GM23338 (cell line): ENCODE results near the gene SLC26A4.

ENCODE experiments used
- CREB1 ChIP-seq: fragments of 250-450 bp; sonication (Bioruptor Pico); IDR thresholded peaks from 2 replicates; pipeline ENCODE4 v1.5.0; 2020; ENCODE audit warnings: low read depth, mild to moderate bottlenecking, moderate library complexity
- CTCF ChIP-seq, 2 experiments: fragments of 200-600 bp in 1 of 2; sonication (generic) in 1 of 2; conservative IDR thresholded peaks; 2 replicates each; pipeline versions ENCODE4 v1.5.1 to v1.6.1; 2016 to 2017; ENCODE audit warnings: antibody characterized with exemption in 2 of 2, low read depth in 2 of 2, mild to moderate bottlenecking in 2 of 2, moderate library complexity in 1 of 2
- ETS1 ChIP-seq: IDR thresholded peaks from 2 replicates; pipeline ENCODE4 v1.6.1; 2016; ENCODE audit warnings: antibody characterized with exemption
- EZH2 ChIP-seq: fragments of 200-600 bp; sonication (generic); IDR thresholded peaks from one replicate; pipeline ENCODE4 v1.8.0; 2017; ENCODE audit warnings: antibody characterized with exemption, mild to moderate bottlenecking, low read depth; ENCODE audit not compliant: unreplicated experiment
- EZH2phosphoT487 ChIP-seq: fragments of 200-600 bp; sonication (generic); IDR thresholded peaks from one replicate; pipeline ENCODE4 v1.8.1; 2018; ENCODE audit warnings: antibody characterized with exemption; ENCODE audit not compliant: unreplicated experiment
- NANOG ChIP-seq: IDR thresholded peaks from 2 replicates; pipeline ENCODE4 v1.6.1; 2016; ENCODE audit warnings: antibody characterized with exemption, borderline replicate concordance
- POLR2AphosphoS5 ChIP-seq: IDR thresholded peaks from 2 replicates; pipeline ENCODE4 v1.6.1; 2016; ENCODE audit warnings: antibody characterized with exemption, low read depth
- REST ChIP-seq: IDR thresholded peaks from one replicate; pipeline ENCODE4 v1.6.1; 2018; ENCODE audit warnings: antibody characterized with exemption; ENCODE audit not compliant: unreplicated experiment
- STAT1 ChIP-seq: IDR thresholded peaks from one replicate; pipeline ENCODE4 v1.6.1; 2016; ENCODE audit warnings: antibody characterized with exemption; ENCODE audit not compliant: unreplicated experiment
- ZNF331 ChIP-seq: fragments of 250-450 bp; sonication (Bioruptor Pico); IDR thresholded peaks from 2 replicates; pipeline ENCODE4 v1.5.0; 2020; ENCODE audit warnings: low read depth, mild to moderate bottlenecking, moderate library complexity

GRCh38 chr7:107643407-107643806 lies 17.2 kb upstream of the SLC26A4 start:
- TF ChIP-seq ETS1 (no peak), ZNF331 (CRISPR knock-in tag) (no peak), REST (no peak), CTCF (conservative IDR thresholded peaks at IDR 0.05; ENCODE audit: low read depth in 2 of 2) (peak; percentile 56 to 61), EZH2 (no peak), NANOG (no peak), EZH2phosphoT487 (no peak), POLR2AphosphoS5 (no peak), CREB1 (no peak), STAT1 (no peak)
